ENCODE measurements around the gene NCBP1.

GRCh38 chr9:97601228-97601898 is 32.3 kb upstream of the NCBP1 start:
- no peak for TF ChIP-seq CTCF (conservative IDR thresholded peaks at IDR 0.05 in 1 of 2, IDR thresholded peaks at IDR 0.05 in 1 of 2; ENCODE audit: low read depth in 1 of 2, low read length in 2 of 2)
- TF ChIP-seq EZH2 (IDR thresholded peaks at IDR 0.05; ENCODE audit: low read length, missing control alignments), result no peak
